ENCODE results near the gene GPN1.

DNA sequence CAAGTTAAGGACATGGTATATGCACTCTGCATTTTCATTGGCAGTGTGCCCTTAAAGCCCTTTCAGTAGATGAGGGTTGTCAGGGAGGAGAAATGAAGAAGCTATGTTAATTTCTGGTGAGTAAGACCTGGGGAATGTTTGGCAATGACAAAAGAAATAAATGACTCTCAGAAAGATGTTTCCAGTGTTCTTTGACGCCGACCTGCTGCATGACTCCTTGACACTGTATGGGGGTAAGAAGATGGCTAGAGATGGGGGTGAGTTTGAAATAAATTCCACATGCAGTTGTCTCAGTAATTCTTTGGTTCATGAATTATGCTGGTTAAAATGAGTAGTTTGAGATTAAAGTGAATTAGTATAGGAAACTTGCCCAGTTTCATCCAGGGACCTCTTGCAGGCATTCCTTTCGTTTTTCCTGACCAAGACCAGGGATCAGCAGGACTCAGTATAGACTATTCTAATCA, 5.9 kb upstream of the GPN1 start:
- TF ChIP-seq, protein P1, sequence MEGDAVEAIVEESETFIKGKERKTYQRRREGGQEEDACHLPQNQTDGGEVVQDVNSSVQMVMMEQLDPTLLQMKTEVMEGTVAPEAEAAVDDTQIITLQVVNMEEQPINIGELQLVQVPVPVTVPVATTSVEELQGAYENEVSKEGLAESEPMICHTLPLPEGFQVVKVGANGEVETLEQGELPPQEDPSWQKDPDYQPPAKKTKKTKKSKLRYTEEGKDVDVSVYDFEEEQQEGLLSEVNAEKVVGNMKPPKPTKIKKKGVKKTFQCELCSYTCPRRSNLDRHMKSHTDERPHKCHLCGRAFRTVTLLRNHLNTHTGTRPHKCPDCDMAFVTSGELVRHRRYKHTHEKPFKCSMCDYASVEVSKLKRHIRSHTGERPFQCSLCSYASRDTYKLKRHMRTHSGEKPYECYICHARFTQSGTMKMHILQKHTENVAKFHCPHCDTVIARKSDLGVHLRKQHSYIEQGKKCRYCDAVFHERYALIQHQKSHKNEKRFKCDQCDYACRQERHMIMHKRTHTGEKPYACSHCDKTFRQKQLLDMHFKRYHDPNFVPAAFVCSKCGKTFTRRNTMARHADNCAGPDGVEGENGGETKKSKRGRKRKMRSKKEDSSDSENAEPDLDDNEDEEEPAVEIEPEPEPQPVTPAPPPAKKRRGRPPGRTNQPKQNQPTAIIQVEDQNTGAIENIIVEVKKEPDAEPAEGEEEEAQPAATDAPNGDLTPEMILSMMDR (conservative IDR thresholded peaks at IDR 0.05) = no peak
- TF ChIP-seq ZFX (IDR thresholded peaks at IDR 0.05) = no peak
